Suprapubic skin (tissue), 4 donors: Measurements from ENCODE around the gene SERINC2. TPM values are rescaled to one million over a fixed set of nuclear protein-coding genes. Genes with fewer than 3 reads are reported as not detected.
A peak's percentile ranks its signal among the peaks of the same experiment; 100 is the strongest.
"Not testable (repeated sequence)": the region's sequence is repeated elsewhere in the genome, so short reads cannot be mapped to it uniquely, and the experiment has no call there.

ENCODE experiments used
- DNase-seq, 2 donors: peaks; one replicate each; pipeline ENCODE4 v3.0.0-alpha.2; 2019; ENCODE audit warnings: low spot score in 2 of 2
- H3K27ac ChIP-seq: fragments of 200-600 bp; sonication (generic); one replicate; pipeline ENCODE4 v1.5.1; 2019
- H3K27me3 ChIP-seq: fragments of 200-600 bp; sonication (generic); one replicate; pipeline ENCODE4 v1.5.1; 2019
- H3K36me3 ChIP-seq: fragments of 200-600 bp; sonication (generic); one replicate; pipeline ENCODE4 v1.5.1; 2019
- H3K4me1 ChIP-seq: fragments of 200-600 bp; sonication (generic); one replicate; pipeline ENCODE4 v1.5.1; 2019
- H3K4me3 ChIP-seq: fragments of 200-600 bp; sonication (generic); one replicate; pipeline ENCODE4 v1.5.1; 2019; ENCODE audit warnings: mild to moderate bottlenecking
- H3K9me3 ChIP-seq: fragments of 200-600 bp; sonication (generic); one replicate; pipeline ENCODE4 v1.5.1; 2019
- EP300 ChIP-seq: sonication (generic); formaldehyde crosslinking; IDR thresholded peaks from one replicate; pipeline ENCODE4 v1.6.1; 2017; ENCODE audit warnings: antibody characterized with exemption
- POLR2A ChIP-seq, 2 donors: fragments of 450-650 bp; IDR thresholded peaks; one replicate each; pipeline ENCODE4 v1.6.1; 2017; ENCODE audit warnings: antibody characterized with exemption in 2 of 2, mild to moderate bottlenecking in 2 of 2, moderate library complexity in 2 of 2
- POLR2AphosphoS5 ChIP-seq, 3 donors: sonication (generic); formaldehyde crosslinking; IDR thresholded peaks; one replicate each; pipeline ENCODE4 v1.6.1; 2017; ENCODE audit warnings: antibody characterized with exemption in 3 of 3
- WGBS: methylation state at CpG from one replicate; pipeline ENCODE4 v1.1.5; 2018; 5-methylcytosine and 5-hydroxymethylcytosine counted together
- total RNA-seq, 4 donors: library from RNA; depleted of rRNA; stranded (reverse); fragments of >200 nt; gene quantifications; one replicate each; pipeline ENCODE4 v1.1.0, GENCODE V29; 2016
- TF ChIP-seq, protein P1 (sequence below), 2 donors: fragments of 200-600 bp in 1 of 2; fragments of 450-650 bp in 1 of 2; sonication (generic) in 1 of 2; IDR thresholded peaks; one replicate each; pipeline ENCODE4 v1.5.1; 2016 to 2019; ENCODE audit warnings: antibody characterized with exemption in 2 of 2, mild to moderate bottlenecking in 1 of 2, moderate library complexity in 1 of 2

Gene SERINC2
- total RNA-seq, 4 donors from 2014 or later: 52.9 to 95.6 (median 68.3) TPM

DNA sequence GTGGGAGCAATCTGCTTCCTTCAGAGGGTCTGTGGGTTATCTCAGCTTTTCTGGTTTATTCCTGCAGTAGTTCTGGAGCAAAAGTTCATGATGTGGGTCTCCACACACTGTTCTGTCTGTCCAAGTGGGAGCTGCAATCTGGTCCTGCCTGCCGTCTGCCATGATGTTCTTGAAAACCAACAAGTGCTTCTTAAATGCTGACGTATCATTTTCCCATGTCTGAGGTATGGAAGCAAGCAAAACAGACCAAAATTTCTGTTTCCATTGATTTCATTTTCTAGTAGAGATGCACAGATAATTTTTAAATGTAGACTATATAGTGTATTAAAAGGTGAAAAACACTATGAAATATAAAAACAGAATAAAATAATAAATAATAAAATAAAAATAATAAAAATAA lies 65.2 kb downstream of the SERINC2 start:
- H3K9me3 ChIP-seq: no peaks in the 10 kb centered on the region
- H3K27ac ChIP-seq: no peak overlapping the region
- TF ChIP-seq POLR2AphosphoS5 (IDR thresholded peaks at IDR 0.05) (no peak), EP300 (no peak)
- H3K4me3 ChIP-seq: no peak overlapping the region
- no peaks in the 10 kb centered on the region for H3K36me3 ChIP-seq
- DNase-seq: no peak
- H3K27me3 ChIP-seq: no peaks in the 10 kb centered on the region
- 89% methylated on average over 2 of the region's 2 CpGs for WGBS
- H3K4me1 ChIP-seq: peaks cover 7% of the 10 kb centered on the region

DNA sequence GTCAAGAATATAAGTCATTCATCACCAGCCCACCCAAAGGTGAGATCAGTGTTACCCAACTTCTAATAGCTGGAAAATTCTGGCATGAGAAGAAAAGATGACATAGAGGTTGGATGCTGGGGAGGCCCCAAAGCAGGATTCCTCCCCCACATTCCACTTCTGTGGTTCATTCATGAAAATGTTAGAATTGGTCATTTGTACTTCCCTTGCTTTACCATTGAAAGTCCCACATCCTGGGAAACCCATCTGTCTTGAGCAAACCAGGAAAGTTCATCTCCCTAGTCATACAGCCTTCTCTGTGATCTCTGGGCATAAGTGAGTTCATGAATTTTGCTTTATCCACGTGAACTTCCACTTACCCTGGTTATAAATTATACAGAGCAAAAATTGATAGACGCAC lies 66.8 kb downstream of the SERINC2 start:
- H3K27me3 ChIP-seq: no peaks in the 10 kb centered on the region
- WGBS: 92% methylated on average over 2 of the region's 2 CpGs
- H3K9me3 ChIP-seq: no peaks in the 10 kb centered on the region
- DNase-seq: no peak
- TF ChIP-seq, protein P1, sequence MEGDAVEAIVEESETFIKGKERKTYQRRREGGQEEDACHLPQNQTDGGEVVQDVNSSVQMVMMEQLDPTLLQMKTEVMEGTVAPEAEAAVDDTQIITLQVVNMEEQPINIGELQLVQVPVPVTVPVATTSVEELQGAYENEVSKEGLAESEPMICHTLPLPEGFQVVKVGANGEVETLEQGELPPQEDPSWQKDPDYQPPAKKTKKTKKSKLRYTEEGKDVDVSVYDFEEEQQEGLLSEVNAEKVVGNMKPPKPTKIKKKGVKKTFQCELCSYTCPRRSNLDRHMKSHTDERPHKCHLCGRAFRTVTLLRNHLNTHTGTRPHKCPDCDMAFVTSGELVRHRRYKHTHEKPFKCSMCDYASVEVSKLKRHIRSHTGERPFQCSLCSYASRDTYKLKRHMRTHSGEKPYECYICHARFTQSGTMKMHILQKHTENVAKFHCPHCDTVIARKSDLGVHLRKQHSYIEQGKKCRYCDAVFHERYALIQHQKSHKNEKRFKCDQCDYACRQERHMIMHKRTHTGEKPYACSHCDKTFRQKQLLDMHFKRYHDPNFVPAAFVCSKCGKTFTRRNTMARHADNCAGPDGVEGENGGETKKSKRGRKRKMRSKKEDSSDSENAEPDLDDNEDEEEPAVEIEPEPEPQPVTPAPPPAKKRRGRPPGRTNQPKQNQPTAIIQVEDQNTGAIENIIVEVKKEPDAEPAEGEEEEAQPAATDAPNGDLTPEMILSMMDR (IDR thresholded peaks at IDR 0.05): no peak
- TF ChIP-seq EP300 (no peak), POLR2A (IDR thresholded peaks at IDR 0.05) (no peak), POLR2AphosphoS5 (IDR thresholded peaks at IDR 0.05) (no peak)
- no peak overlapping the region for H3K4me3 ChIP-seq
- H3K36me3 ChIP-seq: no peaks in the 10 kb centered on the region
- peaks cover 13% of the 10 kb centered on the region for H3K4me1 ChIP-seq
- no peak overlapping the region for H3K27ac ChIP-seq

DNA sequence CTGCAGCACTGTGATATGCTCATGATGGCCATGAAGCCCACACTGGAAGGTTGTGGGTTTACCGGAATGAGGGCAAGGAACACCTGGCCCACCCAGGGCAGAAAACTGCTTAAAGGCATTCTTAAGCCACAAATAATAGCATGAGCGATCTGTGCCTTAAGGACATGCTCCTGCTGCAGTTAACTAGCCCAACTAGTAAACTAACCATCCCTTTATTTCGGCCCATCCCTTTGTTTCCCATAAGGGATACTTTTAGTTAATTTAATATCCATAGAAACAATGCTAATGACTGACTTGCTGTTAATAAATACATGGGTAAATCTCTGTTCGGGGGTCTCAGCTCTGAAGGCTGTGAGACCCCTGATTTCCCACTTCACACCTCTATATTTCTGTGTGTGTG lies 67.4 kb downstream of the SERINC2 start:
- not testable (repeated sequence) for H3K36me3 ChIP-seq, H3K9me3 ChIP-seq, DNase-seq, H3K4me3 ChIP-seq, H3K27ac ChIP-seq, H3K27me3 ChIP-seq
- peaks cover 13% of the 10 kb centered on the region for H3K4me1 ChIP-seq
- WGBS: 93% methylated on average over 4 of the region's 4 CpGs

DNA sequence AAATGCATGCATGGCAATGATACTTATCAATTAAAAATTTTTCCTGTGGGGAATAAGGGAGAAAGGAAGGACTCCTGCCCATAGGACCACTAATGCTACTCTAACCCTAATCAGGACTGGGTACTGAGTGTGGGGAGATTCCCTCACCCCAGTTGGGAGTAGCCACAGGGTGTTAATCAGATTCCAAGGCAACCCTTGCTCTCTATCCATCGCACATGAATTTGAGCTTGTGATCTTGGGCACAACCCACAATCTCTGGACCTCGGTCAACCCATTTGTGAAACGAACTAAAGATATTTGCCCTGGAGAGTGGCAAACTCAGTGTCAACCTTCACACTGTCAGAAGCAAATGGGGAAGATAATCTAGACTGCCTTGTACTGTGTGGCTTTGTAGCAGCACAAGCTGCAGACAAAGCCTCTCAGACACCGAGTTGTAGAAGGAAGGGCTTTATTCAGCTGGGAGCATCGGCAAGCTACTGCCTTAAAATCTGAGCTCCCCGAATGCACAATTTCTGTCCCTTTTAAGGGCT lies 69.5 kb downstream of the SERINC2 start:
- no peaks in the 10 kb centered on the region for H3K27me3 ChIP-seq
- no peak for DNase-seq
- H3K9me3 ChIP-seq: no peaks in the 10 kb centered on the region
- no peaks in the 10 kb centered on the region for H3K36me3 ChIP-seq
- no peak overlapping the region for H3K4me3 ChIP-seq
- TF ChIP-seq POLR2A (IDR thresholded peaks at IDR 0.05) (no peak), EP300 (no peak), POLR2AphosphoS5 (IDR thresholded peaks at IDR 0.05) (no peak)
- TF ChIP-seq, protein P1 (IDR thresholded peaks at IDR 0.05): no peak
- H3K27ac ChIP-seq: peak overlapping the region; percentile 24
- WGBS: 62% methylated on average over 6 of the region's 6 CpGs
- peaks cover 13% of the 10 kb centered on the region for H3K4me1 ChIP-seq

DNA sequence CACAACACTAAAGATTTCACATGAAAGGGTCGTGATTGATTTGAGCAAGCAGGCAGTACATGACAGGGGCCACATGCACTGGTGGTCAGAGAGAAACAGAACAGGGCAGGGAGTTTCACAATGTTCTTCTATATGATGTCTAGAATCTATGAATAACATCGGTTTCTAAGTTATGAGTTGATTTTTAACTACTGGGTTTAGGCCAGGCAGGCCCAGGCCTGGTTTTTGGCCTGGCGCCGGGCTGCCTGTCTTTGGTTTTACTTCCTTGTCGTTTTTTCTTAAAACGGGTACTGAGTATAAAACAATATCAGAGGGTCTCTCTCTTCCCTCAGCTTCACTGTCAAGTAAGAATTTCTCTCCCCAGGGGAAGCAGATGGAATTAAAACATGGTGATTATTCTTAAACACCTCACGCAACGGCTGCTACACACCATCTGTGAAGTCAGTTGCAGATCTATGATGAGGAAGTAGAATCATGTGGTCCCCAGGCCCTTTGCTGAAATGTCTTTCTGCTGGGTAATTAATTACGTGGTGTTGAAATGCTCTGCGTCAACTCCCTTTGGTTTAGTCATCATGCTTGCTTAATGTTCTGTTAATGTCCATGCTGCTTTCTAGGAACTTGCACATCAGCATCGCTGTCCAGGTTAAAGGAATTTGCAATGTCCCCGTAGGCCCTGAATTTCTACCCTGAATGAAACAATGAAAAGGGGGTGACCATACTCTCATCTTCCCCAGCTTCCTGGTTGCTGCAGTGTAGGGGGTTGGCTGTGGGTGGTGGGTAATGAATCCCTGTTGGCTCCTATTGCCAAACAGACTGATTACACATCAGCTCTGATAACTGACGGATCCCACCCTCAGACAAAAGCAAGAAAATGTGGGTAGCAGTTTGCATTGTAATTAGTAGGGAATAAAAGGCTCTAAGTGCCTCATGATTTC lies 70.3 kb downstream of the SERINC2 start:
- Histone ChIP-seq H3K27ac (peak overlapping the region; percentile 24), H3K9me3 (no peaks in the 10 kb centered on the region), H3K27me3 (no peaks in the 10 kb centered on the region), H3K4me1 (peaks cover 13% of the 10 kb centered on the region), H3K4me3 (no peak overlapping the region), H3K36me3 (no peaks in the 10 kb centered on the region)
- peak in 1 of 2 donors; percentile 79 for DNase-seq
- WGBS: 29% methylated on average over 13 of the region's 13 CpGs
- TF ChIP-seq, protein P1 (IDR thresholded peaks at IDR 0.05): no peak
- TF ChIP-seq POLR2A (IDR thresholded peaks at IDR 0.05) (no peak), POLR2AphosphoS5 (IDR thresholded peaks at IDR 0.05) (peak in 2 of 3 donors; percentile 96), EP300 (peak; percentile 77)

Other genes starting within 250 kb of the SERINC2 start
- 1 to 10 TPM in 3 of 4 donors, under 1 TPM in 1; 0.64 to 2.5 (median 1.5) TPM for gene NKAIN1, start 173.3 kb upstream of the SERINC2 start, total RNA-seq
- 10 to 100 TPM; 39.3 to 70.3 (median 56.0) TPM for gene SNRNP40, start 116.4 kb upstream of the SERINC2 start, total RNA-seq
- 10 to 100 TPM; 17.9 to 26.3 (median 23.1) TPM for gene ZCCHC17, start 116.2 kb upstream of the SERINC2 start, total RNA-seq
- 1 to 10 TPM; 1.5 to 5.6 (median 3.3) TPM for gene FABP3, start 40.1 kb upstream of the SERINC2 start, total RNA-seq
- gene TINAGL1, start 163.3 kb downstream of the SERINC2 start, total RNA-seq: 10 to 100 TPM; 40.1 to 78.5 (median 64.0) TPM
- gene HCRTR1, start 204.5 kb downstream of the SERINC2 start, total RNA-seq: not detected
- gene PEF1, start 231.7 kb downstream of the SERINC2 start, total RNA-seq: 100 to 1,000 TPM in 3 of 4 donors, 10 to 100 TPM in 1; 97.9 to 117 (median 103) TPM